ENCODE measurements around the gene RPE65. TPM values are rescaled to one million over a fixed set of nuclear protein-coding genes. Genes with fewer than 3 reads are reported as not detected.

Gene RPE65
- total RNA-seq, 4 donors from 2014 or later: not detected

GRCh38 chr1:68459091-68459490 is 9.3 kb upstream of the RPE65 start:
- TF ChIP-seq POLR2AphosphoS5 (IDR thresholded peaks at IDR 0.05) (no peak), POLR2A (IDR thresholded peaks at IDR 0.05; ENCODE audit: low read depth) (no peak), EP300 (IDR thresholded peaks at IDR 0.05) (no peak)
- TF ChIP-seq, protein P1, sequence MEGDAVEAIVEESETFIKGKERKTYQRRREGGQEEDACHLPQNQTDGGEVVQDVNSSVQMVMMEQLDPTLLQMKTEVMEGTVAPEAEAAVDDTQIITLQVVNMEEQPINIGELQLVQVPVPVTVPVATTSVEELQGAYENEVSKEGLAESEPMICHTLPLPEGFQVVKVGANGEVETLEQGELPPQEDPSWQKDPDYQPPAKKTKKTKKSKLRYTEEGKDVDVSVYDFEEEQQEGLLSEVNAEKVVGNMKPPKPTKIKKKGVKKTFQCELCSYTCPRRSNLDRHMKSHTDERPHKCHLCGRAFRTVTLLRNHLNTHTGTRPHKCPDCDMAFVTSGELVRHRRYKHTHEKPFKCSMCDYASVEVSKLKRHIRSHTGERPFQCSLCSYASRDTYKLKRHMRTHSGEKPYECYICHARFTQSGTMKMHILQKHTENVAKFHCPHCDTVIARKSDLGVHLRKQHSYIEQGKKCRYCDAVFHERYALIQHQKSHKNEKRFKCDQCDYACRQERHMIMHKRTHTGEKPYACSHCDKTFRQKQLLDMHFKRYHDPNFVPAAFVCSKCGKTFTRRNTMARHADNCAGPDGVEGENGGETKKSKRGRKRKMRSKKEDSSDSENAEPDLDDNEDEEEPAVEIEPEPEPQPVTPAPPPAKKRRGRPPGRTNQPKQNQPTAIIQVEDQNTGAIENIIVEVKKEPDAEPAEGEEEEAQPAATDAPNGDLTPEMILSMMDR (IDR thresholded peaks at IDR 0.05): no peak
- intact Hi-C loops (cut with DNase I): no loop called here
- WGBS: 83% methylated on average over 2 of the region's 2 CpGs
- no peaks in the 10 kb centered on the region for H3K4me1 ChIP-seq
- no peak for DNase-seq (ENCODE audit: extremely low spot score)
- peaks cover 0 to 11% (median 2%) of the 10 kb centered on the region in 4 donors for H3K9me3 ChIP-seq
- H3K27me3 ChIP-seq: no peaks in the 10 kb centered on the region
- no peaks in the 10 kb centered on the region for H3K36me3 ChIP-seq
- no peak overlapping the region for H3K27ac ChIP-seq (replicated peaks in 1 of 4)
- no peak overlapping the region for H3K4me3 ChIP-seq

GRCh38 chr1:68456202-68456601 is 6.4 kb upstream of the RPE65 start:
- WGBS: 85% methylated on average over 1 of the region's 1 CpG
- Histone ChIP-seq H3K4me1 (no peaks in the 10 kb centered on the region), H3K4me3 (no peak overlapping the region), H3K27ac (replicated peaks in 1 of 4) (no peak overlapping the region), H3K27me3 (no peaks in the 10 kb centered on the region), H3K9me3 (no peaks in the 10 kb centered on the region), H3K36me3 (no peaks in the 10 kb centered on the region)
- DNase-seq (ENCODE audit: extremely low spot score): no peak
- TF ChIP-seq EP300 (IDR thresholded peaks at IDR 0.05): no peak
- TF ChIP-seq POLR2A (IDR thresholded peaks at IDR 0.05; ENCODE audit: low read depth): no peak
- no peak for TF ChIP-seq POLR2AphosphoS5 (IDR thresholded peaks at IDR 0.05)
- TF ChIP-seq, protein P1 (IDR thresholded peaks at IDR 0.05): no peak
- intact Hi-C loops (cut with DNase I): no loop called here

GRCh38 chr1:68454534-68454933 is 4.8 kb upstream of the RPE65 start:
- DNase-seq (ENCODE audit: extremely low spot score): no peak
- H3K27me3 ChIP-seq: no peaks in the 10 kb centered on the region
- intact Hi-C loops (cut with DNase I): no loop called here
- H3K9me3 ChIP-seq: no peaks in the 10 kb centered on the region
- no peak overlapping the region for H3K4me3 ChIP-seq
- no peak overlapping the region for H3K27ac ChIP-seq (replicated peaks in 1 of 4)
- peaks cover 0 to 7% (median 5%) of the 10 kb centered on the region in 4 donors for H3K4me1 ChIP-seq
- TF ChIP-seq EP300 (IDR thresholded peaks at IDR 0.05) (no peak), POLR2A (IDR thresholded peaks at IDR 0.05; ENCODE audit: low read depth) (no peak), POLR2AphosphoS5 (IDR thresholded peaks at IDR 0.05) (no peak)
- TF ChIP-seq, protein P1 (IDR thresholded peaks at IDR 0.05): no peak
- 80% methylated on average over 2 of the region's 2 CpGs for WGBS
- H3K36me3 ChIP-seq: no peaks in the 10 kb centered on the region

DNA sequence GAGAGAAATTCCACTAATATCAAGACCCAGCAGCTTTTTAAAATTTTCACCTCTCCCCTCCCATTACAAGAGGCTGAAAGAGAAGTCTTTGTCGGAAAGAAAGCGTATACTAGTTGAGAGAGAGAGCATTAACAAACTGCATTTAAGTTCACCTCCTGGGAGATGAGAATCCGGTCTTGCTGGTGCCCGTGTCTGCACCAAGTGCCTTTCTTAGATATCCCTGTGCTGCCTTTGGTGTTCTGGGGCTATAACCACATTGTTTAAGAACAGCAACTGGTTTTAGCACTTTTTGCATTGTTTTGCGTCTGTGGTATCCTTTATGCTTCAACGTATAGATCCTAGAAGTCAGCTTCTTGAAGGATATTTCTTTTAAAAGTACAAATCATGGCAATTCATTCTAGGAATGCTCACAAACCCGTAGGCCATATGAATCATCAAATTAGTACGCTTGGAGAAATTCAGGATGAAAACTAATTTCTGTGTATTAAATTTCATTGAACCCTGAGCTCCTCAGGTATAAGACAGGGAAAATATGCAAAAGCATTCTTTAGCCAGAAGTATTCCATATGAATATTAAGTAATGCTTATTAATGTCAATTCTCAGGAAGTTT is 3.4 kb upstream of the RPE65 start:
- TF ChIP-seq POLR2A (IDR thresholded peaks at IDR 0.05; ENCODE audit: low read depth) (no peak), POLR2AphosphoS5 (IDR thresholded peaks at IDR 0.05) (no peak), EP300 (IDR thresholded peaks at IDR 0.05) (no peak)
- TF ChIP-seq, protein P1 (IDR thresholded peaks at IDR 0.05): no peak
- Histone ChIP-seq H3K27ac (replicated peaks in 1 of 4) (no peak overlapping the region), H3K9me3 (no peaks in the 10 kb centered on the region), H3K36me3 (no peaks in the 10 kb centered on the region), H3K4me1 (peaks cover 0 to 8% (median 5%) of the 10 kb centered on the region in 4 donors), H3K27me3 (no peaks in the 10 kb centered on the region), H3K4me3 (no peak overlapping the region)
- intact Hi-C loops (cut with DNase I): no loop called here
- 91% methylated on average over 8 of the region's 8 CpGs for WGBS
- DNase-seq (ENCODE audit: extremely low spot score): no peak

GRCh38 chr1:68448365-68448764 is 1.4 kb downstream of the RPE65 start:
- Histone ChIP-seq H3K36me3 (no peaks in the 10 kb centered on the region), H3K4me3 (no peak overlapping the region), H3K4me1 (peaks cover 0 to 8% (median 5%) of the 10 kb centered on the region in 4 donors), H3K27me3 (no peaks in the 10 kb centered on the region), H3K27ac (replicated peaks in 1 of 4) (no peak overlapping the region), H3K9me3 (no peaks in the 10 kb centered on the region)
- DNase-seq (ENCODE audit: extremely low spot score): no peak
- TF ChIP-seq, protein P1 (IDR thresholded peaks at IDR 0.05): no peak
- TF ChIP-seq POLR2AphosphoS5 (IDR thresholded peaks at IDR 0.05): no peak
- WGBS: 89% methylated on average over 7 of the region's 7 CpGs
- intact Hi-C loops (cut with DNase I): no loop called here

Data from esophagus muscularis mucosa (tissue), 4 donors.